Neural cell (in vitro differentiated cells): Measurements from ENCODE around the gene PTPRN2. TPM values are rescaled to one million over a fixed set of nuclear protein-coding genes. Genes with fewer than 3 reads are reported as not detected.

ENCODE experiments used
- H2AFZ ChIP-seq: fragments of 200-600, 300-800 bp; sonication (generic), shearing (Covaris generic); 2 replicates; pipeline ENCODE4 v1.6.0; 2014; ENCODE audit warnings: low read depth, mild to moderate bottlenecking, antibody characterized with exemption, low read length, moderate library complexity
- H3F3A ChIP-seq: fragments of 200-600 bp; shearing (Covaris generic); 2 replicates; pipeline ENCODE4 v1.6.1; 2016; ENCODE audit warnings: mild to moderate bottlenecking, moderate library complexity, mixed read lengths, antibody characterized with exemption, low read length; ENCODE audit not compliant: insufficient read depth, poor library complexity, severe bottlenecking
- H3K27ac ChIP-seq: fragments of 200-600, 300-800 bp; sonication (generic), shearing (Covaris generic); 2 replicates; pipeline ENCODE4 v1.5.1; 2014; ENCODE audit warnings: mild to moderate bottlenecking, low read length, moderate library complexity
- H3K27me3 ChIP-seq: fragments of 300-800, 200-600 bp; sonication (generic), shearing (Covaris generic); 2 replicates; pipeline ENCODE4 v1.6.0; 2014; ENCODE audit warnings: mild to moderate bottlenecking, low read depth, low read length, moderate library complexity; ENCODE audit not compliant: insufficient read depth
- H3K36me3 ChIP-seq: fragments of 300-800, 200-600 bp; sonication (generic), shearing (Covaris generic); 2 replicates; pipeline ENCODE4 v1.5.1; 2014; ENCODE audit warnings: mild to moderate bottlenecking, antibody characterized with exemption, low read length, moderate library complexity; ENCODE audit not compliant: insufficient read depth
- H3K4me2 ChIP-seq: fragments of 300-800, 200-600 bp; sonication (generic), shearing (Covaris generic); 2 replicates; pipeline ENCODE4 v1.6.0; 2014; ENCODE audit warnings: mild to moderate bottlenecking, low read length
- H3K4me3 ChIP-seq: fragments of 300-800, 200-600 bp; sonication (generic), shearing (Covaris generic); 2 replicates; pipeline ENCODE4 v1.5.1; 2014; ENCODE audit warnings: mild to moderate bottlenecking, low read length, moderate library complexity
- H3K79me2 ChIP-seq: fragments of 200-600 bp; shearing (Covaris generic); replicated peaks from 2 replicates; pipeline ENCODE4 v1.6.0; 2014; ENCODE audit warnings: mild to moderate bottlenecking, low read length, moderate library complexity; ENCODE audit not compliant: insufficient read depth
- H3K9ac ChIP-seq: fragments of 300-800, 200-600 bp; sonication (generic), shearing (Covaris generic); 2 replicates; pipeline ENCODE4 v1.6.1; 2016; ENCODE audit warnings: mild to moderate bottlenecking, low read length, mixed read lengths
- H3K9me2 ChIP-seq: fragments of 200-600 bp; shearing (Covaris generic); 2 replicates; pipeline ENCODE4 v1.6.1; 2016; ENCODE audit warnings: mild to moderate bottlenecking, low read length, mixed read lengths; ENCODE audit not compliant: insufficient read depth
- H3K9me3 ChIP-seq: fragments of 200-600, 300-800 bp; sonication (generic), shearing (Covaris generic); 2 replicates; pipeline ENCODE4 v1.6.1; 2016; ENCODE audit warnings: mild to moderate bottlenecking, mixed run types, low read length, moderate library complexity, mixed read lengths
- H4K20me1 ChIP-seq: fragments of 200-600 bp; shearing (Covaris generic); 2 replicates; pipeline ENCODE4 v1.6.1; 2016; ENCODE audit warnings: mild to moderate bottlenecking, mixed run types; ENCODE audit not compliant: insufficient read depth
- CTCF ChIP-seq: fragments of 450-650 bp; IDR thresholded peaks from 2 replicates; pipeline ENCODE4 v1.5.1; 2014; ENCODE audit warnings: antibody characterized with exemption, mild to moderate bottlenecking, moderate library complexity; ENCODE audit not compliant: poor library complexity, severe bottlenecking
- EP300 ChIP-seq: fragments of 450-650 bp; conservative IDR thresholded peaks from 2 replicates; pipeline ENCODE4 v1.6.1; 2014; ENCODE audit warnings: antibody characterized with exemption, mild to moderate bottlenecking, moderate library complexity; ENCODE audit not compliant: poor library complexity, severe bottlenecking
- EZH2 ChIP-seq: fragments of 200-600, 300-800 bp; shearing (Covaris generic), sonication (generic); IDR thresholded peaks from 2 replicates; pipeline ENCODE4 v1.6.1; 2014; ENCODE audit warnings: antibody characterized with exemption, low read length, borderline replicate concordance, mild to moderate bottlenecking; ENCODE audit not compliant: insufficient read depth, poor library complexity, severe bottlenecking
- MXI1 ChIP-seq: fragments of 450-650 bp; conservative IDR thresholded peaks from 2 replicates; pipeline ENCODE4 v1.6.1; 2014; ENCODE audit warnings: antibody characterized with exemption, mild to moderate bottlenecking; ENCODE audit not compliant: poor library complexity, severe bottlenecking
- POLR2AphosphoS5 ChIP-seq: IDR thresholded peaks from 2 replicates; pipeline ENCODE4 v1.6.1; 2012
- RAD21 ChIP-seq: fragments of 450-650 bp; conservative IDR thresholded peaks from 2 replicates; pipeline ENCODE4 v1.6.1; 2014; ENCODE audit warnings: antibody characterized with exemption, mild to moderate bottlenecking, moderate library complexity
- SMC3 ChIP-seq: fragments of 450-650 bp; conservative IDR thresholded peaks from 2 replicates; pipeline ENCODE4 v1.6.1; 2014; ENCODE audit warnings: antibody characterized with exemption, mild to moderate bottlenecking, moderate library complexity; ENCODE audit not compliant: poor library complexity
- TAF1 ChIP-seq: IDR thresholded peaks from 2 replicates; pipeline ENCODE4 v1.6.1; 2012; ENCODE audit warnings: low read depth
- polyA plus RNA-seq: library from polyadenylated mRNA; depleted of rRNA; stranded (reverse); fragments of >200 nt; gene quantifications from 2 replicates; pipeline ENCODE4 v1.2.3, GENCODE V29; 2014
- TF ChIP-seq, protein P1 (sequence below): IDR thresholded peaks from 2 replicates; pipeline ENCODE4 v1.6.1; 2012; ENCODE audit warnings: borderline replicate concordance

The PTPRN2 gene
- polyA plus RNA-seq, 1 donor from 2014 or later, result 31.0 TPM

GRCh38 chr7:157805713-157806112 is 781.9 kb downstream of the PTPRN2 start:
- no peak overlapping the region for H2AFZ ChIP-seq
- H3K36me3 ChIP-seq, result no peaks in the 10 kb centered on the region
- TF ChIP-seq CTCF (no peak), MXI1 (no peak), POLR2AphosphoS5 (no peak), EP300 (no peak), TAF1 (no peak), SMC3 (no peak), EZH2 (no peak), RAD21 (no peak)
- TF ChIP-seq, protein P1, sequence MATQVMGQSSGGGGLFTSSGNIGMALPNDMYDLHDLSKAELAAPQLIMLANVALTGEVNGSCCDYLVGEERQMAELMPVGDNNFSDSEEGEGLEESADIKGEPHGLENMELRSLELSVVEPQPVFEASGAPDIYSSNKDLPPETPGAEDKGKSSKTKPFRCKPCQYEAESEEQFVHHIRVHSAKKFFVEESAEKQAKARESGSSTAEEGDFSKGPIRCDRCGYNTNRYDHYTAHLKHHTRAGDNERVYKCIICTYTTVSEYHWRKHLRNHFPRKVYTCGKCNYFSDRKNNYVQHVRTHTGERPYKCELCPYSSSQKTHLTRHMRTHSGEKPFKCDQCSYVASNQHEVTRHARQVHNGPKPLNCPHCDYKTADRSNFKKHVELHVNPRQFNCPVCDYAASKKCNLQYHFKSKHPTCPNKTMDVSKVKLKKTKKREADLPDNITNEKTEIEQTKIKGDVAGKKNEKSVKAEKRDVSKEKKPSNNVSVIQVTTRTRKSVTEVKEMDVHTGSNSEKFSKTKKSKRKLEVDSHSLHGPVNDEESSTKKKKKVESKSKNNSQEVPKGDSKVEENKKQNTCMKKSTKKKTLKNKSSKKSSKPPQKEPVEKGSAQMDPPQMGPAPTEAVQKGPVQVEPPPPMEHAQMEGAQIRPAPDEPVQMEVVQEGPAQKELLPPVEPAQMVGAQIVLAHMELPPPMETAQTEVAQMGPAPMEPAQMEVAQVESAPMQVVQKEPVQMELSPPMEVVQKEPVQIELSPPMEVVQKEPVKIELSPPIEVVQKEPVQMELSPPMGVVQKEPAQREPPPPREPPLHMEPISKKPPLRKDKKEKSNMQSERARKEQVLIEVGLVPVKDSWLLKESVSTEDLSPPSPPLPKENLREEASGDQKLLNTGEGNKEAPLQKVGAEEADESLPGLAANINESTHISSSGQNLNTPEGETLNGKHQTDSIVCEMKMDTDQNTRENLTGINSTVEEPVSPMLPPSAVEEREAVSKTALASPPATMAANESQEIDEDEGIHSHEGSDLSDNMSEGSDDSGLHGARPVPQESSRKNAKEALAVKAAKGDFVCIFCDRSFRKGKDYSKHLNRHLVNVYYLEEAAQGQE, result no peak
- H3K9ac ChIP-seq, result peak overlapping the region; percentile 21
- H4K20me1 ChIP-seq, result no peaks in the 10 kb centered on the region
- no peaks in the 10 kb centered on the region for H3K27me3 ChIP-seq
- no peaks in the 10 kb centered on the region for H3K79me2 ChIP-seq
- H3K27ac ChIP-seq, result peak overlapping the region; percentile 62
- no peak overlapping the region for H3K4me2 ChIP-seq
- H3K9me2 ChIP-seq, result no peaks in the 10 kb centered on the region
- no peak overlapping the region for H3K4me3 ChIP-seq
- peaks cover 5% of the 10 kb centered on the region for H3K9me3 ChIP-seq
- no peaks in the 10 kb centered on the region for H3F3A ChIP-seq

DNA sequence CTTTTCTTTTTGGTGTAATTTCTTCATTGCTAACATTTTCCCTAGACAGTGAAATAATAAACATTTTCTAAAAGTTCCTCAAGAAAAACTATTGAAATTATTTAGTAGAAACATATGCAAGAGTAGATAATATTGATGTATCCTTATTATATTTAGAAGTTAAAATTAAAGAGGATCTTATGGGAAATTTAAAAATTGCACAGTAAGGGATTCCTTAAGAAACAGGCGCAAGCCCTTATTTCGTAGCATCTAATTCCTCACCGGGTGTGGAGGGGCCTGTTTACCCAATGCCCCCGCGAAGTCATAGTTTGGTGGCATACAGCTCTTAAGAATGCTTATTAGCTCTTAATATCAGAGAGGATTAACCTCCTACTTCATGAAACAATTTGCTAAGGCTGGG is 783.7 kb downstream of the PTPRN2 start:
- no peaks in the 10 kb centered on the region for H3K27me3 ChIP-seq
- peaks cover 5% of the 10 kb centered on the region for H3K9me3 ChIP-seq
- no peaks in the 10 kb centered on the region for H3K36me3 ChIP-seq
- H3F3A ChIP-seq, result no peaks in the 10 kb centered on the region
- TF ChIP-seq SMC3, result no peak
- no peak for TF ChIP-seq EZH2
- no peak for TF ChIP-seq EP300
- no peak for TF ChIP-seq TAF1
- TF ChIP-seq CTCF, result no peak
- TF ChIP-seq, protein P1, result no peak
- no peak for TF ChIP-seq MXI1
- no peak for TF ChIP-seq POLR2AphosphoS5
- no peak for TF ChIP-seq RAD21
- no peak overlapping the region for H3K27ac ChIP-seq
- H3K4me2 ChIP-seq, result no peak overlapping the region
- H3K79me2 ChIP-seq, result no peaks in the 10 kb centered on the region
- no peak overlapping the region for H3K9ac ChIP-seq
- no peaks in the 10 kb centered on the region for H4K20me1 ChIP-seq
- H3K4me3 ChIP-seq, result no peak overlapping the region
- no peak overlapping the region for H2AFZ ChIP-seq
- H3K9me2 ChIP-seq, result no peaks in the 10 kb centered on the region
